Type B pancreatic cell (in vitro differentiated cells): Measurements from ENCODE around the gene ALG8. TPM values are rescaled to one million over a fixed set of nuclear protein-coding genes. Genes with fewer than 3 reads are reported as not detected.

Experiments used
- DNase-seq: peaks from one replicate; pipeline ENCODE4 v3.0.0; 2021; ENCODE audit warnings: mixed read lengths; ENCODE audit not compliant: unreplicated experiment; ENCODE audit errors: extremely low spot score
- H3K27ac Mint-ChIP-seq: 2 replicates; pipeline ENCODE4 v1.8.0; 2021; ENCODE audit warnings: mild to moderate bottlenecking, mixed read lengths
- H3K27me3 Mint-ChIP-seq: 2 replicates; pipeline ENCODE4 v1.8.0; 2021; ENCODE audit warnings: mixed read lengths
- H3K36me3 Mint-ChIP-seq: 2 replicates; pipeline ENCODE4 v1.8.0; 2021; ENCODE audit warnings: mixed read lengths
- H3K4me1 Mint-ChIP-seq: one replicate; pipeline ENCODE4 v1.8.0; 2021; ENCODE audit warnings: mixed read lengths; ENCODE audit not compliant: unreplicated experiment
- H3K4me3 Mint-ChIP-seq: 2 replicates; pipeline ENCODE4 v1.8.0; 2021; ENCODE audit warnings: mild to moderate bottlenecking, mixed read lengths
- H3K9me3 Mint-ChIP-seq: 2 replicates; pipeline ENCODE4 v1.8.0; 2021; ENCODE audit warnings: mixed read lengths
- CTCF ChIP-seq: fragments of 200-600 bp; sonication (generic); conservative IDR thresholded peaks from 2 replicates; pipeline ENCODE4 v1.5.0; 2021; ENCODE audit warnings: antibody characterized with exemption, mild to moderate bottlenecking
- total RNA-seq: library from RNA; stranded (reverse); gene quantifications from 2 replicates; pipeline ENCODE4 v1.2.1, GENCODE V29; 2021; ENCODE audit warnings: low replicate concordance

Gene ALG8
- total RNA-seq, 1 donor from 2014 or later, result 71.8 TPM

DNA sequence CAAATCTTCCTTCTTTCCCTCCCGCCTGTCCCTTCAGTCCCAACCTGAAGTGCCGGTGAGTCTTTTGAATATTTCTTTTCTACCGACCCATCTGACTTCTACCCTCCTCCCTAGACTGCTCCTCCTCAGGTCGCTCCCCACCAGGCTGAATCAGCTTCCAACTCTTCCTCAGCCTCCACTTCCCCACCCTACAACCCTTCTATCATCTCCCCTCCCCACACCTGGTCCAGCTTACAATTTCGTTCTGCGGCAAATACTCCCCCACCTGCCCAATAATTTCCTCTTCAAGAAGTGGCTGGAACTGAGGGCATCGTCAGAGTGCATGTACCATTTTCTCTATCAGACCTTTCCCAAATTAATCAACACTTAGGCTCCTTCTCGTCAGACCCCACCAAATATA is 57.3 kb downstream of the ALG8 start:
- Mint-ChIP-seq H3K4me1 (peaks cover 10% of the 10 kb centered on the region), H3K27me3 (peaks cover 3% of the 10 kb centered on the region), H3K9me3 (no peaks in the 10 kb centered on the region), H3K27ac (peak overlapping the region; percentile 6), H3K36me3 (peaks cover 4% of the 10 kb centered on the region), H3K4me3 (peak overlapping the region; percentile 67)
- no peak for TF ChIP-seq CTCF
- DNase-seq, result no peak

- peaks cover 8% of the 10 kb centered on the region for H3K36me3 Mint-ChIP-seq
- H3K4me1 Mint-ChIP-seq, result peaks cover 14% of the 10 kb centered on the region
- no peaks in the 10 kb centered on the region for H3K9me3 Mint-ChIP-seq
- H3K4me3 Mint-ChIP-seq, result peak overlapping the region; percentile 67
- H3K27ac Mint-ChIP-seq, result no peak overlapping the region
- no peak for DNase-seq
- no peak for TF ChIP-seq CTCF
- H3K27me3 Mint-ChIP-seq, result peaks cover 3% of the 10 kb centered on the region
Measured at GRCh38 chr11:78081583-78081982, 57.8 kb downstream of the ALG8 start.

DNA sequence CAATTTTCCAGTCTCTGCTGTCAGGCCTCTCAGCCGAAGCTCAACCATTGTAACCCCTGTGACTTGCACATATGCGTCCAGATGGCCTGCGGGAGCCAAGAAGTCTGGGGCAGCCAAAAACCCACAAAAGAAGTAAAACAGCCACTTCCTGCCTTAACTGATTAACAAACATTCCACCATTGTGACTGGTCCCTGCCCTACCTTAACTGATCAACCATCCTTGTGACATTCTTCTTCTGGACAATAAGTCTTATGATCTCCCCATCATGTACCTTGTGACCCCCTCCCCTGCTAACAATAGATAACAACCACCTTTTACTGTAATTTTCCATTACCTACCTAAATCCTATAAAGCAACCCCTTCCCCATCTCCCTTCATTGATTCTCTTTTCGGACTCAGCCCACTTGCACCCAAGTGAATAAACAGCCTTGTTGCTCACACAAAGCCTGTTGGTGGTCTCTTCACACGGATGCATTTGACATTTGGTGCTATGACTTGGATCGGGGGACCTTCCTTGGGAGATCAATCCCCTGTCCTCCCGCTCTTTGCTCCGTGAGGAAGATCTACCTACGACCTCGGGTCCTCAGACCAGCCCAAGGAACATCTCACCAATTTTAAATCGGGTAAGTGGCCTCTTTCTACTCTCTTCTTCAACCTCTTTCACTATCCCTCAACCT is 58.5 kb downstream of the ALG8 start:
- Mint-ChIP-seq H3K27ac (peak overlapping the region; percentile 39), H3K27me3 (peaks cover 3% of the 10 kb centered on the region), H3K9me3 (no peaks in the 10 kb centered on the region)

DNA sequence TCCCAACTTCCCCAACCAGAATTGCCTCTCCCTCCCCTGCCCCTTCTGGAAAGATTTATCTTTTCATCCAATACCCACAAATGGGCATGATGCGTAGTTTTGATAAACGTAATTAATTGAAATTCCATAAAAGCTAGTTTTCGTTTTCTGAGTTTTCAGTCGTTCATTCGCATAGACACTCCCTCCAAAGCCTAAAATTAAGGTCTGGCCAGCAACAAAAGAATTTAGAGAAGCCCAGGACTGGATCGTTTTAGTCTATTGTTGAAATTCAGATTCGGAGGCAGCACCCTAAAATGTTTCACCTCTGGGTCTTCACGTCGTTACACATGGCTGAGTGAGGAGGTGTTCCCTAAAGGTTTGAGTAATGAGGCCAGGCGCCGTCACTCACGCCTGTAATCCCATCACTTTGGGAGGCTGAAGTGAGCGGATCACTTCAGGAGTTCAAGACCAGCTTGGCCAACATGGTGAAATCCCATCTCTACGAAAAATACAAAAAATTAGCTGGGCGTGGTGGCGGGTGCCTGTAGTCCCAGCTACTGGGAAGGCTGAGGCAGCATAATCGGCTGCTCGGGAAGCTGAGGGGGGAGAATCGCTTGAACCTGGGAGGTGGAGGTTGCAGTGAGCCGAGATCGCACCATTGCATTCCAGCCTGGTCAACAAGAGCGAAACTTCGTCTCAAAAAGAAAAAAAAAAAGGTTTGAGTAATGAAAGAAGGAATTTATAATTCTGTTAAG is 59.2 kb downstream of the ALG8 start:
- TF ChIP-seq CTCF, result no peak
- Mint-ChIP-seq H3K36me3 (peaks cover 10% of the 10 kb centered on the region), H3K4me3 (peak overlapping the region; percentile 96), H3K4me1 (peaks cover 16% of the 10 kb centered on the region), H3K27me3 (peaks cover 3% of the 10 kb centered on the region), H3K27ac (peak overlapping the region; percentile 89), H3K9me3 (no peaks in the 10 kb centered on the region)
- DNase-seq, result no peak

More for the DNA sequence above, 58.5 kb downstream of the ALG8 start:
- no peak for DNase-seq
- TF ChIP-seq CTCF, result no peak
- H3K4me3 Mint-ChIP-seq, result peak overlapping the region; percentile 67
- peaks cover 10% of the 10 kb centered on the region for H3K36me3 Mint-ChIP-seq
- peaks cover 16% of the 10 kb centered on the region for H3K4me1 Mint-ChIP-seq

- peak within 1 kb of the TSS; percentile 96 for H3K4me3 Mint-ChIP-seq
- peaks cover 16% of the 10 kb centered on the region for H3K36me3 Mint-ChIP-seq
- DNase-seq, result peak; percentile 84
- TF ChIP-seq CTCF, result peak; percentile 31
- peaks cover 22% of the 10 kb centered on the region for H3K4me1 Mint-ChIP-seq
- H3K27me3 Mint-ChIP-seq, result peaks cover 3% of the 10 kb centered on the region
- no peaks in the 10 kb centered on the region for H3K9me3 Mint-ChIP-seq
- H3K27ac Mint-ChIP-seq, result peak within 1 kb of the TSS; percentile 89
Measured at GRCh38 chr11:78079232-78080083, 60.0 kb downstream of the ALG8 start, which contains the start of gene NDUFC2. Gene NDUFC2 (minus strand): TSS chr11:78079862. CDS start chr11:78079744, 118 bp downstream.
